Measurements from ENCODE around the gene CEP44. TPM values are rescaled to one million over a fixed set of nuclear protein-coding genes. Genes with fewer than 3 reads are reported as not detected.

CEP44 gene
- total RNA-seq, result 10 to 100 TPM in 1 of 4 donors, 1 to 10 TPM in 3; 5.8 to 13.9 (median 9.0) TPM

DNA sequence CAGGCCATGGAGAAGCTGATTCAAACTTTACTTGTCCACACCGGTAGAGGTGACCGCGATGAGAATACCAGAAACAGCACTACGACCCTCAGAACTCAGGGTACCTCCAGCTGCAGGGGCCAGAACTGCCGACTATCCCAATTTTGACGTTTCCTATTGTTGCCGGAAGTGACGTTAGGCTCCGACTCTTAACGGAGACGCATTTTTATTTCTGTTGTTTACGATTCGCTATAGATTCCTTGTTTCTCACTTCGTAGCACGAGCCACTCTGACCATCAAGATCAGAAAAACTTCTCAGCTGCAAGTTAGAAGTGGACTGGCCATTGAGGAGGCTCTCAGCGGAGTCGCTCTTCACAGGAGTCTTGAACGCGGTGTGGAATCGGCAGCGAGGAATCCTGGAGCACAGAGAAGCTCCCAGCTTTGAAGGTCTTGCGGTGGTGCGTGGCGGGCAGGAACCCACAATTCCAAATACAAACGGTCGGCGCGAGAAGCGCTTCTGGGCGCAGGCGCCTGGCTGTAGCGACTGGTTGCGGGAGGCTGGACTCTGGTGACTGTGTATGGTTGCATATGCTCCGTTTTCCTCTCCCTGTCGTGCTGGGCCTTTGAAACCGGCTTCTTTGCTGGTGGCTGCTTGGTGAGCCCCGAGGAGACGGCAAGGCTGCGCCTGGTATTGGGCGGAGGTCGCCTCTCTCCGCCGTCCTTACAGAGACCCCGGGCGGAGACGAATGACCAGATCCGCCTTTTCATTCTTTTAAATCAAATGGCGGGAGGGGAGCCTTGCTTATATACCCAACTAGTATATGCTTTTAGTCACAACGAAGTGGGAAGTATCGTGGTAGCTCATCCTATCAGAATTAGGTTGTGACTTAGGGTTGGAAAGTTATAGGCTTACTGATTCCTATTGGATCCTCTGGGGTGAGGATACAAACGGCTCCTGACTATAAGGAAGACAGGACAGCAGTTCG lies at the start of gene CEP44, which contains the start of gene FBXO8:
CEP44 (plus strand) TSS at position 405 of the 965 bp plus-strand sequence. CDS start 15,211 bp downstream, outside the sequence.
FBXO8 (minus strand) TSS at position 161 of the 965 bp plus-strand sequence. CDS start 20,575 bp downstream, outside the sequence.
- TF ChIP-seq CTCF (IDR thresholded peaks at IDR 0.05), result no peak
- ATAC-seq (ENCODE audit: low FRiP score) (peak; percentile 82), DNase-seq (ENCODE audit: low spot score) (peak; percentile 33)

DNA sequence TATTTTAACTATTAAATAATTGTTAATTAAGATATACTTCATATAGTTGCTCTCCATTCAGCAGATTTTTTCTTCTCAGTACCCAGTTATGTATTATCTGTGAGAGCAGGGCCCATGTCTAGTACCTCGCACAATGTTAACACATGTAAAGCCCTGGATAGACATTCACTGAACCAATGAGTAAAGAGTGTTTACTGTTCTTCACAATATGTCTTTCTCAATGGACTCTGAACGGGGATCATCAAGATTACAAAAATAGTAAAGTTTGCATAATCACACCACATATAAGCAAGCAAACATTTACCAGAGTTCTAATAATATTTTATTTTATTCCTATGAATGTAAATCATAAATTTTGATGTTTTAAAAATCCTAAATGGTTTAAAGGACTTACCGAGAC lies 47.4 kb upstream of the CEP44 start:
- TF ChIP-seq CTCF (IDR thresholded peaks at IDR 0.05), result no peak
- DNase-seq (ENCODE audit: low spot score) (no peak), ATAC-seq (ENCODE audit: low FRiP score) (no peak)

- DNase-seq (ENCODE audit: low spot score) (no peak), ATAC-seq (ENCODE audit: low FRiP score) (no peak)
- no peak for TF ChIP-seq CTCF (IDR thresholded peaks at IDR 0.05)
These were observed 42.5 kb upstream of the CEP44 start for GRCh38 chr4:174241162-174241561.

GRCh38 chr4:174244441-174244840 lies 39.3 kb upstream of the CEP44 start:
- TF ChIP-seq CTCF (IDR thresholded peaks at IDR 0.05), result no peak
- no peak for DNase-seq (ENCODE audit: low spot score)
- peak; percentile 64 for ATAC-seq (ENCODE audit: low FRiP score)

GRCh38 chr4:174245714-174246113 lies 38.0 kb upstream of the CEP44 start:
- ATAC-seq (ENCODE audit: low FRiP score), result no peak
- TF ChIP-seq CTCF (IDR thresholded peaks at IDR 0.05), result no peak

DNA sequence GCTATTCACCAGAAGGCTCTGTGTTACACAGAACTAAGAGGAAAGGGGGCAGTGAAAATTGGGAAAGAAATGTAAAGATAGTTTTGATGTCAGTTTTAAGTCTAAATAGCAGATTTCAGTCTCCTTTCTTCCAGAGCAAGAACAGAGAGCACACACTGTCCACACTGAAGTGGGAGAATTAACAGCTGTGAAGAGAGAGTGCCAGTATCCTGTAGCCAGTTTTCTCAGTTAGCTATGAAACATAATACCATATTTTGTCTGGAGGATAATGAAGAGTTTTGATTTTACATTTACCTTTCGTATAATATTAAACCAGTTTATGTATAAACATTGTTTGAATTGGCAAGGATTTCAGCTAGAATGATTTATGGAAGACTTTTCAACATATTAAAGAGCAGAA lies 35.3 kb upstream of the CEP44 start:
- ATAC-seq (ENCODE audit: low FRiP score) (no peak), DNase-seq (ENCODE audit: low spot score) (no peak)
- TF ChIP-seq CTCF (IDR thresholded peaks at IDR 0.05), result no peak

More at GRCh38 chr4:174245714-174246113, 38.0 kb upstream of the CEP44 start:
- no peak for DNase-seq (ENCODE audit: low spot score)

All from omental fat pad (tissue), 4 donors.